ENCODE results near the gene TNFRSF14. TPM values are rescaled to one million over a fixed set of nuclear protein-coding genes. Genes with fewer than 3 reads are reported as not detected.

TNFRSF14 gene
- 10 to 100 TPM; 18.8 to 24.3 (median 21.3) TPM for polyA plus RNA-seq (ENCODE audit: insufficient read length in 4 of 4)

GRCh38 chr1:2556277-2556677, at the start of gene TNFRSF14:
TNFRSF14 (plus strand) TSS chr1:2556371; CDS start chr1:2556665, 294 bp downstream.
- DNase-seq (ENCODE audit: low read depth in 4 of 4, low spot score in 3 of 4) = no peak

- no peak for DNase-seq (ENCODE audit: low read depth in 4 of 4, low spot score in 3 of 4)
Observed at GRCh38 chr1:2506901-2507565, 49.1 kb upstream of the TNFRSF14 start.

GRCh38 chr1:2507744-2508155, 48.4 kb upstream of the TNFRSF14 start:
- no peak for DNase-seq (ENCODE audit: low read depth in 4 of 4, low spot score in 3 of 4)

- no peak for DNase-seq (ENCODE audit: low read depth in 4 of 4, low spot score in 3 of 4)
Observed at GRCh38 chr1:2508180-2508579, 48.0 kb upstream of the TNFRSF14 start.

- no peak for DNase-seq (ENCODE audit: low read depth in 4 of 4, low spot score in 3 of 4)
Observed at GRCh38 chr1:2508751-2509150, 47.4 kb upstream of the TNFRSF14 start.

- no peak for DNase-seq (ENCODE audit: low read depth in 4 of 4, low spot score in 3 of 4)
Observed at GRCh38 chr1:2509589-2509988, 46.6 kb upstream of the TNFRSF14 start.

- no peak for DNase-seq (ENCODE audit: low read depth in 4 of 4, low spot score in 3 of 4)
Observed at GRCh38 chr1:2510366-2511155, 45.6 kb upstream of the TNFRSF14 start.

- no peak for DNase-seq (ENCODE audit: low read depth in 4 of 4, low spot score in 3 of 4)
Observed at GRCh38 chr1:2512862-2513421, 43.2 kb upstream of the TNFRSF14 start.

- no peak for DNase-seq (ENCODE audit: low read depth in 4 of 4, low spot score in 3 of 4)
Observed at GRCh38 chr1:2513939-2514652, 42.1 kb upstream of the TNFRSF14 start.

- no peak for DNase-seq (ENCODE audit: low read depth in 4 of 4, low spot score in 3 of 4)
Observed at GRCh38 chr1:2514863-2515762, 41.1 kb upstream of the TNFRSF14 start.

GRCh38 chr1:2515763-2516080, 40.4 kb upstream of the TNFRSF14 start:
- DNase-seq (ENCODE audit: low read depth in 4 of 4, low spot score in 3 of 4) = no peak

GRCh38 chr1:2516124-2516523, 40.0 kb upstream of the TNFRSF14 start:
- DNase-seq (ENCODE audit: low read depth in 4 of 4, low spot score in 3 of 4) = no peak

- DNase-seq (ENCODE audit: low read depth in 4 of 4, low spot score in 3 of 4) = no peak
Observed at GRCh38 chr1:2516946-2517345, 39.2 kb upstream of the TNFRSF14 start.

GRCh38 chr1:2517966-2518365, 38.2 kb upstream of the TNFRSF14 start:
- no peak for DNase-seq (ENCODE audit: low read depth in 4 of 4, low spot score in 3 of 4)

GRCh38 chr1:2518528-2518927, 37.6 kb upstream of the TNFRSF14 start:
- no peak for DNase-seq (ENCODE audit: low read depth in 4 of 4, low spot score in 3 of 4)

GRCh38 chr1:2519029-2519685, 37.0 kb upstream of the TNFRSF14 start:
- no peak for DNase-seq (ENCODE audit: low read depth in 4 of 4, low spot score in 3 of 4)

- DNase-seq (ENCODE audit: low read depth in 4 of 4, low spot score in 3 of 4) = no peak
Observed at GRCh38 chr1:2519729-2520128, 36.4 kb upstream of the TNFRSF14 start.

GRCh38 chr1:2520206-2520605, 36.0 kb upstream of the TNFRSF14 start:
- DNase-seq (ENCODE audit: low read depth in 4 of 4, low spot score in 3 of 4) = no peak

GRCh38 chr1:2520806-2521205, 35.4 kb upstream of the TNFRSF14 start:
- DNase-seq (ENCODE audit: low read depth in 4 of 4, low spot score in 3 of 4) = no peak

GRCh38 chr1:2522230-2522629, 33.9 kb upstream of the TNFRSF14 start:
- no peak for DNase-seq (ENCODE audit: low read depth in 4 of 4, low spot score in 3 of 4)
